ENCODE measurements around the gene OLA1. TPM values are rescaled to one million over a fixed set of nuclear protein-coding genes. Genes with fewer than 3 reads are reported as not detected.

The OLA1 gene
- total RNA-seq, 1 donor from 2014 or later: 65.7 TPM

DNA sequence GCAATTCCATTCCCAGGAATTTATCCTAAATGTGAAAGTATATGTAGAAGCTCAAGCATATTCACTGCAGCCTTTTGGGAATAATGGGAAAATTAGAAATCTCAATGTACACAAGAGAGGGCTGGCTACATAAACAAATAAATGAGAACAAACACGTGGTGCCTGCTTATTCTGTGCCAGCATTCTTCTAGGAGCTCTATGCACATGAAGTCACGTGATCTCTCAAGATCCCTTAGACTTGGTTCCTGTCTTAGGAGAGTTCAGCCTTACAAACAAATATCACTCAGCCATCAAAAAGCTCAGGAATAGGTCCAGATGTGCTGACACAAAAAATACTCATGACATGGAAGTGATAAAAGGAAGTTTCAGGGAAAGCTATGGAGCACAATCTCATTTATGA, 190.3 kb downstream of the OLA1 start:
- Histone ChIP-seq H3K4me3 (no peak overlapping the region), H3K4me1 (peaks cover 23% of the 10 kb centered on the region), H3K36me3 (no peaks in the 10 kb centered on the region), H3K9me3 (replicated peaks) (no peaks in the 10 kb centered on the region), H3K27me3 (ENCODE audit: low read depth) (no peaks in the 10 kb centered on the region), H3K27ac (replicated peaks) (no peak overlapping the region)
- intact Hi-C loops (cut with micrococcal nuclease): no loop called here
- no peak for DNase-seq
- TF ChIP-seq, protein P1, sequence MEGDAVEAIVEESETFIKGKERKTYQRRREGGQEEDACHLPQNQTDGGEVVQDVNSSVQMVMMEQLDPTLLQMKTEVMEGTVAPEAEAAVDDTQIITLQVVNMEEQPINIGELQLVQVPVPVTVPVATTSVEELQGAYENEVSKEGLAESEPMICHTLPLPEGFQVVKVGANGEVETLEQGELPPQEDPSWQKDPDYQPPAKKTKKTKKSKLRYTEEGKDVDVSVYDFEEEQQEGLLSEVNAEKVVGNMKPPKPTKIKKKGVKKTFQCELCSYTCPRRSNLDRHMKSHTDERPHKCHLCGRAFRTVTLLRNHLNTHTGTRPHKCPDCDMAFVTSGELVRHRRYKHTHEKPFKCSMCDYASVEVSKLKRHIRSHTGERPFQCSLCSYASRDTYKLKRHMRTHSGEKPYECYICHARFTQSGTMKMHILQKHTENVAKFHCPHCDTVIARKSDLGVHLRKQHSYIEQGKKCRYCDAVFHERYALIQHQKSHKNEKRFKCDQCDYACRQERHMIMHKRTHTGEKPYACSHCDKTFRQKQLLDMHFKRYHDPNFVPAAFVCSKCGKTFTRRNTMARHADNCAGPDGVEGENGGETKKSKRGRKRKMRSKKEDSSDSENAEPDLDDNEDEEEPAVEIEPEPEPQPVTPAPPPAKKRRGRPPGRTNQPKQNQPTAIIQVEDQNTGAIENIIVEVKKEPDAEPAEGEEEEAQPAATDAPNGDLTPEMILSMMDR (IDR thresholded peaks at IDR 0.05; ENCODE audit: borderline replicate concordance): no peak

- DNase-seq: no peak
- Histone ChIP-seq H3K27ac (replicated peaks) (no peak overlapping the region), H3K9me3 (replicated peaks) (no peaks in the 10 kb centered on the region), H3K27me3 (ENCODE audit: low read depth) (no peaks in the 10 kb centered on the region), H3K4me3 (no peak overlapping the region), H3K36me3 (no peaks in the 10 kb centered on the region), H3K4me1 (peaks cover 33% of the 10 kb centered on the region)
- TF ChIP-seq, protein P1 (IDR thresholded peaks at IDR 0.05; ENCODE audit: borderline replicate concordance): no peak
- intact Hi-C loops (cut with micrococcal nuclease): no loop called here
Observed at GRCh38 chr2:174054926-174055325, 193.4 kb downstream of the OLA1 start.

DNA sequence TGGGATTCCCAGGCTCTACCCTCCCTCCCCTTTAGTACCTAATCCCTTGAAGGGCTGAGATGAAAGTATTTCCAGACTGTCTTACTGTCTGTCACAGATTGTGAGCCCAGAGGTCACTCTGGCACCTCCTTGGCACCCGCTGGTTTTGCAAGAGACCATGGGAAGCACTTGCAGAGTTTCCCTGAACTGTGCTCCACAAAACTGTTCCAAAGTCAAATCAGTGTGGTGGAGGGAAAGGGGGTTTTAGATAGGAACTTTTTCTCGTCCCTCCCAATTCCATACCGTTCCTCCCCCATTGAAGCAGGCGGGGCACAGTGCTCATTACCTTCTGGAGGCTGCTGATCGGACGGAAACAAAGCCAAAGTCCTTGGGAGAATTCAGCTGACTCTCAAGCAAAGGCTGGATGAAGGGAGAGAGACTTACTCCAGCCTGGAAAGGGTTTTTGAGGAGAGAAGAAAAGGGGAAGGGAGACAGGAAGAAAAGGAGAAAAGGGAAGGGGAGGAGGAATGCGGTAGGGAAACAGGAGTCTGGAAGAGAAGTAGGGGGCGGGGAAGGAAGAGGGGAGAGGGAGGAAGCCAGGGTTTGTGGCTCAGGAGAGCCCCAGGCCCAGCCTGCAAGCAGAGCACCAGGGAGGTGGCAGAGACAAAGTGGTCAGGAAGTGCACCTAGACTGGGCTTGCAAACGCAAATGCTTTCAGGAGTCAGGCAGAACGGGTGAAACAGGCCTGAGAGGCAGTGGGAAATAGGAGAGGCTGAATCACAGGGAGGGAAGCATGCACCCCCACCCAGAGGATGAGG, 194.8 kb downstream of the OLA1 start:
- H3K27ac ChIP-seq (replicated peaks): peak overlapping the region; percentile 21
- H3K4me3 ChIP-seq: peak overlapping the region; percentile 32
- intact Hi-C loops (cut with micrococcal nuclease): no loop called here
- no peaks in the 10 kb centered on the region for H3K36me3 ChIP-seq
- H3K27me3 ChIP-seq (ENCODE audit: low read depth): no peaks in the 10 kb centered on the region
- H3K4me1 ChIP-seq: peaks cover 33% of the 10 kb centered on the region
- DNase-seq: no peak
- no peaks in the 10 kb centered on the region for H3K9me3 ChIP-seq (replicated peaks)
- TF ChIP-seq, protein P1 (IDR thresholded peaks at IDR 0.05; ENCODE audit: borderline replicate concordance): no peak

DNA sequence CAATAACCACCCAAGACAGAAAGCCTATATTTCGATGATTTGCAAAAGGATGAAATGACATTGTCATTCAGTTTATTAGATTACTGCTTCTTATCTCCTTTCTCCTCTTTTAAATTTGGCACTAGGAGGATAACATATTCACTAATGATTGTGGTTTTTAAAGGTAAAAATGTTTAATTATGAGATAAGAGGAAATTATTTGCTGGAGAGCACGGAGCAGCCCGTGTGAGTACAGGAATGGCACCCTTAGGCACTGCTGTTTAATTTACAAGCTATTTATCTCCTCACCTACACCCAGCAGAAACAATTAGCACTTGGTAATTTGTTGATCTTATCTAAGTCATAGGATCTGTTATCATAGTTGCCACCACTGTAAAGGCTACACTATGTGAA, 195.8 kb downstream of the OLA1 start:
- no peak overlapping the region for H3K4me3 ChIP-seq
- no peak for DNase-seq
- no peaks in the 10 kb centered on the region for H3K36me3 ChIP-seq
- no peaks in the 10 kb centered on the region for H3K9me3 ChIP-seq (replicated peaks)
- intact Hi-C loops (cut with micrococcal nuclease): no loop called here
- peaks cover 33% of the 10 kb centered on the region for H3K4me1 ChIP-seq
- peak overlapping the region; percentile 21 for H3K27ac ChIP-seq (replicated peaks)
- H3K27me3 ChIP-seq (ENCODE audit: low read depth): no peaks in the 10 kb centered on the region
- TF ChIP-seq, protein P1 (IDR thresholded peaks at IDR 0.05; ENCODE audit: borderline replicate concordance): no peak

GRCh38 chr2:174051741-174052583, 196.4 kb downstream of the OLA1 start:
- Histone ChIP-seq H3K36me3 (no peaks in the 10 kb centered on the region), H3K9me3 (replicated peaks) (no peaks in the 10 kb centered on the region), H3K4me3 (no peak overlapping the region), H3K4me1 (peaks cover 33% of the 10 kb centered on the region), H3K27me3 (ENCODE audit: low read depth) (no peaks in the 10 kb centered on the region), H3K27ac (replicated peaks) (peak overlapping the region; percentile 22)
- TF ChIP-seq, protein P1 (IDR thresholded peaks at IDR 0.05; ENCODE audit: borderline replicate concordance): no peak
- no peak for DNase-seq
- intact Hi-C loops (cut with micrococcal nuclease): no loop called here
